HG03175 (cell line): ENCODE measurements around the gene BSPRY.
"Not testable (repeated sequence)": the region's sequence is repeated elsewhere in the genome, so short reads cannot be mapped to it uniquely, and the experiment has no call there.

ENCODE experiments used
- ATAC-seq: cut with Tn5 transposase; IDR thresholded peaks from one replicate; pipeline ENCODE4 v1.9.1; 2021; ENCODE audit warnings: mild to moderate bottlenecking, moderate library complexity; ENCODE audit not compliant: unreplicated experiment

BSPRY gene

GRCh38 chr9:113340011-113340699 is 9.2 kb upstream of the BSPRY start, which contains the start of gene WDR31:
Gene WDR31, minus strand, starts transcription at chr9:113340275. Its CDS starts 8,253 bp downstream, at chr9:113332022.
- ATAC-seq: peak; percentile 97

- ATAC-seq: no peak
Observed at GRCh38 chr9:113341712-113342410, 7.5 kb upstream of the BSPRY start.

GRCh38 chr9:113343732-113344231 is 5.6 kb upstream of the BSPRY start:
- ATAC-seq: no peak

GRCh38 chr9:113345190-113345589 is 4.2 kb upstream of the BSPRY start:
- no peak for ATAC-seq

- no peak for ATAC-seq
Observed at GRCh38 chr9:113345671-113346070, 3.7 kb upstream of the BSPRY start.

GRCh38 chr9:113348437-113348836 is 904 bp upstream of the BSPRY start:
- no peak for ATAC-seq

GRCh38 chr9:113349066-113349444 is 286 bp upstream of the BSPRY start:
- no peak for ATAC-seq

GRCh38 chr9:113350107-113350661 is 843 bp downstream of the BSPRY start:
- ATAC-seq: no peak

GRCh38 chr9:113350937-113351336 is 1.6 kb downstream of the BSPRY start:
- ATAC-seq: peak; percentile 56

GRCh38 chr9:113352006-113352405 is 2.7 kb downstream of the BSPRY start:
- no peak for ATAC-seq

GRCh38 chr9:113352411-113352810 is 3.1 kb downstream of the BSPRY start:
- no peak for ATAC-seq

- no peak for ATAC-seq
Observed at GRCh38 chr9:113355040-113355596, 5.8 kb downstream of the BSPRY start.

- ATAC-seq: no peak
Observed at GRCh38 chr9:113356686-113357292, 7.4 kb downstream of the BSPRY start.

- ATAC-seq: no peak
Observed at GRCh38 chr9:113359385-113359784, 10.0 kb downstream of the BSPRY start.

GRCh38 chr9:113360242-113360842 is 11.0 kb downstream of the BSPRY start:
- ATAC-seq: no peak

- no peak for ATAC-seq
Observed at GRCh38 chr9:113361304-113362018, 12.1 kb downstream of the BSPRY start.

GRCh38 chr9:113363336-113363735 is 14.0 kb downstream of the BSPRY start:
- ATAC-seq: no peak

GRCh38 chr9:113364951-113365350 is 15.6 kb downstream of the BSPRY start:
- ATAC-seq: no peak

- not testable (repeated sequence) for ATAC-seq
Observed at GRCh38 chr9:113365652-113366051, 16.3 kb downstream of the BSPRY start.

GRCh38 chr9:113368348-113368981 is 19.1 kb downstream of the BSPRY start:
- ATAC-seq: no peak
